Neural progenitor cell (in vitro differentiated cells): ENCODE measurements around the gene TUBB6.

Experiments used
- CTCF ChIP-seq: fragments of 200-600 bp; sonication (generic); IDR thresholded peaks from 2 replicates; pipeline ENCODE4 v1.5.1; 2017; ENCODE audit warnings: antibody characterized with exemption, mild to moderate bottlenecking
- EZH2 ChIP-seq: fragments of 200-600 bp; sonication (generic); IDR thresholded peaks from 2 replicates; pipeline ENCODE4 v1.6.1; 2017; ENCODE audit warnings: antibody characterized with exemption, mild to moderate bottlenecking, moderate library complexity

GRCh38 chr18:12278215-12278671 is 29.8 kb upstream of the TUBB6 start:
- TF ChIP-seq CTCF = peak; percentile 24
- TF ChIP-seq EZH2 = no peak
